Measurements from ENCODE around the gene CTR9.

Gene CTR9

DNA sequence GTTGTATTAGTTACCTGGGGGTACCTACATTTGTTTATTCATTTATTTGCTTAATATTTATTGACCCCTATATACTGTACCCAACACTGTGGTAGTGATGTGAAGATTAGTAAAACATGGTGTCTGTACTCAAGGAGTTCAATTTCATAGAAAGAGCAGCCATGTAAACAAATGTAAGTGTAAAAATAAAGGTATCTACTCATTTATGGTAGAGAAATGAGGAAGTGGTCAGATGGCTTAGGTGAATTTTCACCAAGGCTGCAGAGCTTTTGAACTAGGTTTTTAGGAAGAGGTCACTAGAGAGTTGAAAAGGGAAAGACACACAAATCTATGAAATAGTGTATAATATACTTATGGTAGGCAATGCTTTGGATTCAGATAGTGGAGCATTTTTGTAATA lies 11.1 kb downstream of the CTR9 start:
- TF ChIP-seq FOXP2 (optimal IDR thresholded peaks at IDR 0.05; ENCODE audit: borderline replicate concordance, extremely low read depth, extremely low read length, insufficient read depth) = no peak
- TF ChIP-seq TAF1 (IDR thresholded peaks at IDR 0.05; ENCODE audit: borderline replicate concordance, insufficient read depth, low read length) = no peak
- TF ChIP-seq, protein P1, sequence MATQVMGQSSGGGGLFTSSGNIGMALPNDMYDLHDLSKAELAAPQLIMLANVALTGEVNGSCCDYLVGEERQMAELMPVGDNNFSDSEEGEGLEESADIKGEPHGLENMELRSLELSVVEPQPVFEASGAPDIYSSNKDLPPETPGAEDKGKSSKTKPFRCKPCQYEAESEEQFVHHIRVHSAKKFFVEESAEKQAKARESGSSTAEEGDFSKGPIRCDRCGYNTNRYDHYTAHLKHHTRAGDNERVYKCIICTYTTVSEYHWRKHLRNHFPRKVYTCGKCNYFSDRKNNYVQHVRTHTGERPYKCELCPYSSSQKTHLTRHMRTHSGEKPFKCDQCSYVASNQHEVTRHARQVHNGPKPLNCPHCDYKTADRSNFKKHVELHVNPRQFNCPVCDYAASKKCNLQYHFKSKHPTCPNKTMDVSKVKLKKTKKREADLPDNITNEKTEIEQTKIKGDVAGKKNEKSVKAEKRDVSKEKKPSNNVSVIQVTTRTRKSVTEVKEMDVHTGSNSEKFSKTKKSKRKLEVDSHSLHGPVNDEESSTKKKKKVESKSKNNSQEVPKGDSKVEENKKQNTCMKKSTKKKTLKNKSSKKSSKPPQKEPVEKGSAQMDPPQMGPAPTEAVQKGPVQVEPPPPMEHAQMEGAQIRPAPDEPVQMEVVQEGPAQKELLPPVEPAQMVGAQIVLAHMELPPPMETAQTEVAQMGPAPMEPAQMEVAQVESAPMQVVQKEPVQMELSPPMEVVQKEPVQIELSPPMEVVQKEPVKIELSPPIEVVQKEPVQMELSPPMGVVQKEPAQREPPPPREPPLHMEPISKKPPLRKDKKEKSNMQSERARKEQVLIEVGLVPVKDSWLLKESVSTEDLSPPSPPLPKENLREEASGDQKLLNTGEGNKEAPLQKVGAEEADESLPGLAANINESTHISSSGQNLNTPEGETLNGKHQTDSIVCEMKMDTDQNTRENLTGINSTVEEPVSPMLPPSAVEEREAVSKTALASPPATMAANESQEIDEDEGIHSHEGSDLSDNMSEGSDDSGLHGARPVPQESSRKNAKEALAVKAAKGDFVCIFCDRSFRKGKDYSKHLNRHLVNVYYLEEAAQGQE (IDR thresholded peaks at IDR 0.05; ENCODE audit: insufficient read depth in 1 of 2, low read depth in 2 of 2, low read length in 2 of 2) = no peak
- TF ChIP-seq SIN3A (IDR thresholded peaks at IDR 0.05; ENCODE audit: borderline replicate concordance, insufficient read depth, low read length) = no peak
- no peak for TF ChIP-seq POLR2AphosphoS5 (IDR thresholded peaks at IDR 0.05; ENCODE audit: low read depth, low read length)

DNA sequence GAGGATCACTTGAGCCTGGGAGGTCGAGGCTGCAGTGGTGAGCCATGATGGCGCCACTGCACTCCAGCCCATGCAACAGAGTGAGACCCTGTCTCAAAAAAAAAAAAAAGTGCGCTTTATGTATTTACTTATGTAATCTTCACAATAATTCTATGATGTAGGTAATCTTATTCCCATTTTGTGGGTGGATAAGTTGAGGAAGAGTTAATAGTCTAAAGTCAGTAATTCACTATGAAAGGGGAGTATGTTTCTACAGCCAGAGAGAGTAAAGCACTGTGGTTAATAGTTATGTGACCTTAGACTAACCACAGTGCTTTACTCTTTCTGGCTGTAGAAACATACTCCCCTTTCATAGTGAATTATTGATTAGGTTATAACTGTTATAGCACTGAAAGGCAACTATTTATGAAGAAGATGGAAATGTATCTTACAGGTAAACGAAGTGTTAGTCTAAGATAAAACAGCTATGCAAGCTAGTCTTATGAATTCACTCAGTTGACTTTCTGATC lies 11.9 kb downstream of the CTR9 start:
- TF ChIP-seq SIN3A (IDR thresholded peaks at IDR 0.05; ENCODE audit: borderline replicate concordance, insufficient read depth, low read length) (no peak), FOXP2 (optimal IDR thresholded peaks at IDR 0.05; ENCODE audit: borderline replicate concordance, extremely low read depth, extremely low read length, insufficient read depth) (no peak), TAF1 (IDR thresholded peaks at IDR 0.05; ENCODE audit: borderline replicate concordance, insufficient read depth, low read length) (no peak), POLR2AphosphoS5 (IDR thresholded peaks at IDR 0.05; ENCODE audit: low read depth, low read length) (no peak)
- TF ChIP-seq, protein P1 (IDR thresholded peaks at IDR 0.05; ENCODE audit: insufficient read depth in 1 of 2, low read depth in 2 of 2, low read length in 2 of 2) = no peak

DNA sequence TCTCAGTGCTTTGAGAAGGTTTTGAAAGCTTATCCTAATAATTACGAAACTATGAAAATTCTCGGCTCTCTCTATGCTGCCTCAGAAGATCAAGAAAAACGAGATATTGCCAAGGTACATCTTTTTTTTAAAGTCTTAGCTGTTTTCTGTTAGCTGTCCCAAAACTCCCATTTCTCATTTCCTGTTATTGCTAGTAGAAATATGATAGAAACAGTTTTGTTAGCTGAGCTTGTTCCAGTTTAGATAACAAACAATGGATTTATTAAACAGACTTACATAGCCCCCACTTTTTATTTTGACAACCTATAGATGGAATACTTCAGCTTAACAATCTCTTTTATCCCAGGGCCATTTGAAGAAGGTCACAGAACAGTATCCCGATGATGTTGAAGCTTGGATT lies 12.7 kb downstream of the CTR9 start:
- TF ChIP-seq TAF1 (IDR thresholded peaks at IDR 0.05; ENCODE audit: borderline replicate concordance, insufficient read depth, low read length) (no peak), POLR2AphosphoS5 (IDR thresholded peaks at IDR 0.05; ENCODE audit: low read depth, low read length) (no peak), SIN3A (IDR thresholded peaks at IDR 0.05; ENCODE audit: borderline replicate concordance, insufficient read depth, low read length) (no peak), FOXP2 (optimal IDR thresholded peaks at IDR 0.05; ENCODE audit: borderline replicate concordance, extremely low read depth, extremely low read length, insufficient read depth) (no peak)
- TF ChIP-seq, protein P1 (IDR thresholded peaks at IDR 0.05; ENCODE audit: insufficient read depth in 1 of 2, low read depth in 2 of 2, low read length in 2 of 2) = no peak

DNA sequence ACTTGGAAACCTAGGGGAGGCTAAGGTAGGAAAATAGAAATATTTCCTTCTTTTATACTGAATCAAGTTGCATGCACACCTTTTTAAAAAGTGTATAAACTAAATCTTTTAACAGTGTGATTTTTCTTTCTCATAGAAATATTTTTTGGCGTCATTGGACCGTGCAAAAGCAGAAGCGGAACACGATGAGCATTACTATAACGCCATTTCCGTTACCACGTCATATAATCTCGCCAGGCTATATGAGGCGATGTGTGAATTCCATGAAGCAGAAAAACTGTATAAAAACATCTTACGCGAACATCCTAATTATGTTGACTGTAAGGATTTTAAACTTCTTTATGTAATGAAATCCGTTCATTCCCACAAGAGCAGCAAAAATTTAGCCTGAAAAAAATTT lies 13.4 kb downstream of the CTR9 start:
- TF ChIP-seq FOXP2 (optimal IDR thresholded peaks at IDR 0.05; ENCODE audit: borderline replicate concordance, extremely low read depth, extremely low read length, insufficient read depth) = no peak
- TF ChIP-seq POLR2AphosphoS5 (IDR thresholded peaks at IDR 0.05; ENCODE audit: low read depth, low read length) = no peak
- TF ChIP-seq, protein P1 (IDR thresholded peaks at IDR 0.05; ENCODE audit: insufficient read depth in 1 of 2, low read depth in 2 of 2, low read length in 2 of 2) = no peak
- no peak for TF ChIP-seq TAF1 (IDR thresholded peaks at IDR 0.05; ENCODE audit: borderline replicate concordance, insufficient read depth, low read length)
- TF ChIP-seq SIN3A (IDR thresholded peaks at IDR 0.05; ENCODE audit: borderline replicate concordance, insufficient read depth, low read length) = no peak
